HEK293 (cell line): ENCODE measurements around the gene ZC3H15.

Experiments used
- CTCF ChIA-PET: fragments of 350-600 bp; formaldehyde crosslinking; extraction: SDS; loops from one replicate; lab custom pipeline; 2021; ENCODE audit warnings: antibody characterized with exemption; lab: Yijun Ruan, JAX
- POLR2A ChIA-PET: fragments of 300-600 bp; formaldehyde crosslinking; extraction: SDS; loops from one replicate; lab custom pipeline; 2020; ENCODE audit warnings: antibody characterized with exemption, inconsistent platforms; lab: Yijun Ruan, JAX
- H3K27ac ChIP-seq: fragments of 200-500 bp; sonication (Bioruptor generic); 2 replicates; pipeline ENCODE4 v1.5.1; 2014; ENCODE audit warnings: low read depth, low read length, control low read depth, inconsistent platforms; ENCODE audit errors: extremely low read depth
- H3K36me3 ChIP-seq, 2 experiments: fragments of 200-500 bp in 1 of 2; sonication (Bioruptor generic) in 1 of 2; 1 replicate in 1 of 2; 2 replicates in 1 of 2; pipeline ENCODE4 v1.5.1; 2014 to 2017; ENCODE audit warnings: inconsistent platforms in 2 of 2, low read length in 2 of 2; ENCODE audit not compliant: control insufficient read depth in 2 of 2, insufficient read depth in 1 of 2
- H3K4me1 ChIP-seq: fragments of 200-500 bp; sonication (Bioruptor generic); 2 replicates; pipeline ENCODE4 v1.5.1; 2014; ENCODE audit warnings: mild to moderate bottlenecking, low read length, inconsistent platforms; ENCODE audit not compliant: control insufficient read depth, insufficient read depth
- H3K4me3 ChIP-seq: 2 replicates; pipeline ENCODE4 v1.5.1; 2011; ENCODE audit warnings: low read depth, mild to moderate bottlenecking, control low read depth, low read length, moderate library complexity
- H3K9me3 ChIP-seq: fragments of 200-500 bp; sonication (Bioruptor generic); 2 replicates; pipeline ENCODE4 v1.5.1; 2014; ENCODE audit warnings: low read depth, low read length, inconsistent platforms; ENCODE audit not compliant: control insufficient read depth, insufficient read depth
- EGR2 ChIP-seq: fragments of 450-650 bp; formaldehyde crosslinking; IDR thresholded peaks from 2 replicates; pipeline ENCODE4 v1.5.1; 2016; ENCODE audit warnings: low read depth, missing biosample characterization, missing genetic modification characterization
- GLIS1 ChIP-seq: fragments of 450-650 bp; formaldehyde crosslinking; IDR thresholded peaks from 2 replicates; pipeline ENCODE4 v1.5.1; 2016; ENCODE audit warnings: missing biosample characterization, missing genetic modification characterization
- HOXD13 ChIP-seq: sonication (generic); formaldehyde crosslinking; IDR thresholded peaks from 2 replicates; pipeline ENCODE4 v1.8.0; 2022; ENCODE audit warnings: missing genetic modification reagents, borderline replicate concordance
- OSR2 ChIP-seq: fragments of 450-650 bp; formaldehyde crosslinking; IDR thresholded peaks from 2 replicates; pipeline ENCODE4 v1.5.1; 2016; ENCODE audit warnings: missing biosample characterization, missing genetic modification characterization
- OVOL3 ChIP-seq: fragments of 450-650 bp; formaldehyde crosslinking; IDR thresholded peaks from 2 replicates; pipeline ENCODE4 v1.5.1; 2016; ENCODE audit warnings: missing biosample characterization, missing genetic modification characterization
- RBAK ChIP-seq: fragments of 450-650 bp; formaldehyde crosslinking; IDR thresholded peaks from 2 replicates; pipeline ENCODE4 v1.5.1; 2016; ENCODE audit warnings: missing biosample characterization, missing genetic modification characterization
- SCRT2 ChIP-seq: fragments of 450-650 bp; formaldehyde crosslinking; IDR thresholded peaks from 2 replicates; pipeline ENCODE4 v1.5.1; 2016; ENCODE audit warnings: missing biosample characterization, missing genetic modification characterization
- ZNF121 ChIP-seq: fragments of 450-650 bp; formaldehyde crosslinking; IDR thresholded peaks from 2 replicates; pipeline ENCODE4 v1.5.1; 2016; ENCODE audit warnings: missing biosample characterization, missing genetic modification characterization
- ZNF138 ChIP-seq: fragments of 450-650 bp; formaldehyde crosslinking; IDR thresholded peaks from 2 replicates; pipeline ENCODE4 v1.5.1; 2016; ENCODE audit warnings: missing biosample characterization, missing genetic modification characterization, borderline replicate concordance
- ZNF16 ChIP-seq: fragments of 450-650 bp; formaldehyde crosslinking; IDR thresholded peaks from 2 replicates; pipeline ENCODE4 v1.5.1; 2016; ENCODE audit warnings: low read depth, missing biosample characterization, missing genetic modification characterization
- ZNF169 ChIP-seq: fragments of 450-650 bp; formaldehyde crosslinking; IDR thresholded peaks from 2 replicates; pipeline ENCODE4 v1.5.1; 2016; ENCODE audit warnings: missing biosample characterization, missing genetic modification characterization
- ZNF274 ChIP-seq, 2 experiments: fragments of 200-500 bp in 1 of 2; fragments of 450-650 bp in 1 of 2; sonication (Bioruptor generic) in 1 of 2; formaldehyde crosslinking in 1 of 2; IDR thresholded peaks; 2 replicates each; pipeline versions ENCODE4 v1.5.1 to v1.6.1; 2014 to 2016; ENCODE audit warnings: borderline replicate concordance in 1 of 2, inconsistent platforms in 1 of 2, low read length in 1 of 2, missing biosample characterization in 1 of 2, missing genetic modification characterization in 1 of 2
- ZNF341 ChIP-seq: fragments of 450-650 bp; formaldehyde crosslinking; IDR thresholded peaks from 2 replicates; pipeline ENCODE4; 2016; ENCODE audit warnings: low read depth, missing biosample characterization, missing genetic modification characterization
- ZNF37A ChIP-seq: fragments of 450-650 bp; IDR thresholded peaks from 2 replicates; pipeline ENCODE4 v1.5.1; 2018; ENCODE audit warnings: missing biosample characterization, missing genetic modification characterization
- ZNF433 ChIP-seq: fragments of 450-650 bp; formaldehyde crosslinking; IDR thresholded peaks from 2 replicates; pipeline ENCODE4 v1.5.1; 2016; ENCODE audit warnings: missing biosample characterization, missing genetic modification characterization, low read depth
- ZNF549 ChIP-seq: fragments of 450-650 bp; IDR thresholded peaks from 2 replicates; pipeline ENCODE4 v1.5.1; 2018; ENCODE audit warnings: missing biosample characterization, missing genetic modification characterization, mild to moderate bottlenecking, inconsistent platforms, moderate library complexity
- ZNF571 ChIP-seq: fragments of 450-650 bp; formaldehyde crosslinking; IDR thresholded peaks from 2 replicates; pipeline ENCODE4 v1.5.0; 2017; ENCODE audit warnings: missing biosample characterization, missing genetic modification characterization
- ZNF785 ChIP-seq: fragments of 450-650 bp; formaldehyde crosslinking; IDR thresholded peaks from 2 replicates; pipeline ENCODE4 v1.5.1; 2016; ENCODE audit warnings: missing biosample characterization, missing genetic modification characterization
- ZNF791 ChIP-seq: fragments of 450-650 bp; formaldehyde crosslinking; IDR thresholded peaks from 2 replicates; pipeline ENCODE4 v1.5.1; 2016; ENCODE audit warnings: missing biosample characterization, missing genetic modification characterization
- TF ChIP-seq, protein P1 (sequence below): fragments of 450-650 bp; formaldehyde crosslinking; IDR thresholded peaks from 2 replicates; pipeline ENCODE4 v1.5.1; 2016; ENCODE audit warnings: missing biosample characterization, missing genetic modification characterization
- TF ChIP-seq, protein P2 (sequence below): fragments of 450-650 bp; formaldehyde crosslinking; IDR thresholded peaks from 2 replicates; pipeline ENCODE4 v1.5.1; 2016; ENCODE audit warnings: missing biosample characterization, missing genetic modification characterization
- TF ChIP-seq, protein P3 (sequence below): fragments of 450-650 bp; formaldehyde crosslinking; conservative IDR thresholded peaks from 2 replicates; pipeline ENCODE4 v1.5.1; 2016; ENCODE audit warnings: low read depth, missing biosample characterization, missing genetic modification characterization

The ZC3H15 gene

DNA sequence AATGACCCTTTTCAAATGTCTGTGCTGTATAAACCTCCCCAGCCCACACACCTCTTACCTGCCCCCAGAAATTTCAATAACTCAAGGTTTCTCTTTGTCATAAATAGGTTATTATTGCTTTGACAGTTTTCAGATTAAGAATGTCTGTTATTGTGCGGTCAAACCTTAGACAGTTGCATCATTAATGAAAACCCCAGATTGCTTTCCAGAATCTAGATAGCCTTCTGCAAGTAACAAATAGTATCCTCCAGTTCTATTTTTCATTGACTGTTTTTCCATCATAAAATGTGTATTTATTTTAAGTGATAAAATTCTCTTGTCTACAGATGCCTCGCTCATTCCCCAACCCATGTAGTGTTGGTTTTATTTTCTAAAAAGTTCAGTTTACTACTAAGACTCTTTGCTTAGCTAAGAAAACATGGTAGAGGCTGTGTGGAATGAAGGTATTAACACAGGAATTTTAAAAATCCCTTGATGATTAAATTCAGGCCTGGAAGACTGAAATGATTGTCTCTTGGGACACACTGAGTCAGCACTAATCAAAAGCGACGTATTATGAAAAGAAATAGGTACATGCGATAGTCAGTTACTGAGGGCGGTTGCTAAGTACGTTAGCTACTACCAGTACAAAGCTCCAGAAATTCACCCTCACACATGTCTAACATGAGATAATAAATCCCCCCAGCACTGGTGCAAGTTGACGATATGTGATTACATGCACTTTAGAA lies 65.4 kb downstream of the ZC3H15 start (continued):
- no peak for TF ChIP-seq SCRT2 (tag by site-specific recombination)
- TF ChIP-seq HOXD13 (CRISPR knock-in tag) = no peak
- TF ChIP-seq OSR2 (tag by site-specific recombination) = no peak
- no peak for TF ChIP-seq EGR2
- TF ChIP-seq ZNF433 = no peak
- TF ChIP-seq GLIS1 = no peak
- TF ChIP-seq ZNF571 (tag by site-specific recombination) = no peak
- TF ChIP-seq ZNF16 (tag by site-specific recombination) = no peak
- TF ChIP-seq ZNF121 (tag by site-specific recombination) = no peak
- TF ChIP-seq, protein P1, sequence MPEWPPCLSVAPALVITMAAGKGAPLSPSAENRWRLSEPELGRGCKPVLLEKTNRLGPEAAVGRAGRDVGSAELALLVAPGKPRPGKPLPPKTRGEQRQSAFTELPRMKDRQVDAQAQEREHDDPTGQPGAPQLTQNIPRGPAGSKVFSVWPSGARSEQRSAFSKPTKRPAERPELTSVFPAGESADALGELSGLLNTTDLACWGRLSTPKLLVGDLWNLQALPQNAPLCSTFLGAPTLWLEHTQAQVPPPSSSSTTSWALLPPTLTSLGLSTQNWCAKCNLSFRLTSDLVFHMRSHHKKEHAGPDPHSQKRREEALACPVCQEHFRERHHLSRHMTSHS (tag by site-specific recombination) = no peak
- TF ChIP-seq ZNF37A = no peak
- TF ChIP-seq, all 188 proteins: peak for 0

DNA sequence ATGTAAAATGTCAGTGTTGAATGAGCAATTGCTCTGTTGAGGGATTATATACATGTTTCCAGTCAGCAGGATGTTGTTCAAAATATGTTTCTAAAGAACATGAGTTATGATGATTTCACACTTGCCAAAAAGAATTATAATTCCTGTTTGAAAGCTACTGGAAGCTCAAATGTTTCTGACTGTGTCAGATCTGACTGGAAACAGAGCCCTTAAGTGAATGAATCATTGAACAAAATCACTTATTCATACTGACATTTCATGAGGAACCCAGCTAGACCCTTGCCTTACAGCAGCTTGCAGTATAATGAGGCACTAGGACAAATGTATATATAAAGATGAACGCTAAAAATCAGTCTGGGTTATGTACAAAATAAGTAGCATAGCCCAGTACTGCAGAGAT lies 68.4 kb downstream of the ZC3H15 start:
- no peak for TF ChIP-seq ZNF785 (tag by site-specific recombination)
- TF ChIP-seq, protein P2, sequence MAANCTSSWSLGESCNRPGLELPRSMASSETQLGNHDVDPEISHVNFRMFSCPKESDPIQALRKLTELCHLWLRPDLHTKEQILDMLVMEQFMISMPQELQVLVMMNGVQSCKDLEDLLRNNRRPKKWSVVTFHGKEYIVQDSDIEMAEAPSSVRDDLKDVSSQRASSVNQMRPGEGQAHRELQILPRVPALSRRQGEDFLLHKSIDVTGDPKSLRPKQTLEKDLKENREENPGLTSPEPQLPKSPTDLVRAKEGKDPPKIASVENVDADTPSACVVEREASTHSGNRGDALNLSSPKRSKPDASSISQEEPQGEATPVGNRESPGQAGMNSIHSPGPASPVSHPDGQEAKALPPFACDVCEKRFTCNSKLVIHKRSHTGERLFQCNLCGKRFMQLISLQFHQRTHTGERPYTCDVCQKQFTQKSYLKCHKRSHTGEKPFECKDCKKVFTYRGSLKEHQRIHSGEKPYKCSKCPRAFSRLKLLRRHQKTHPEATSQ (tag by site-specific recombination) = no peak
- TF ChIP-seq, protein P3, sequence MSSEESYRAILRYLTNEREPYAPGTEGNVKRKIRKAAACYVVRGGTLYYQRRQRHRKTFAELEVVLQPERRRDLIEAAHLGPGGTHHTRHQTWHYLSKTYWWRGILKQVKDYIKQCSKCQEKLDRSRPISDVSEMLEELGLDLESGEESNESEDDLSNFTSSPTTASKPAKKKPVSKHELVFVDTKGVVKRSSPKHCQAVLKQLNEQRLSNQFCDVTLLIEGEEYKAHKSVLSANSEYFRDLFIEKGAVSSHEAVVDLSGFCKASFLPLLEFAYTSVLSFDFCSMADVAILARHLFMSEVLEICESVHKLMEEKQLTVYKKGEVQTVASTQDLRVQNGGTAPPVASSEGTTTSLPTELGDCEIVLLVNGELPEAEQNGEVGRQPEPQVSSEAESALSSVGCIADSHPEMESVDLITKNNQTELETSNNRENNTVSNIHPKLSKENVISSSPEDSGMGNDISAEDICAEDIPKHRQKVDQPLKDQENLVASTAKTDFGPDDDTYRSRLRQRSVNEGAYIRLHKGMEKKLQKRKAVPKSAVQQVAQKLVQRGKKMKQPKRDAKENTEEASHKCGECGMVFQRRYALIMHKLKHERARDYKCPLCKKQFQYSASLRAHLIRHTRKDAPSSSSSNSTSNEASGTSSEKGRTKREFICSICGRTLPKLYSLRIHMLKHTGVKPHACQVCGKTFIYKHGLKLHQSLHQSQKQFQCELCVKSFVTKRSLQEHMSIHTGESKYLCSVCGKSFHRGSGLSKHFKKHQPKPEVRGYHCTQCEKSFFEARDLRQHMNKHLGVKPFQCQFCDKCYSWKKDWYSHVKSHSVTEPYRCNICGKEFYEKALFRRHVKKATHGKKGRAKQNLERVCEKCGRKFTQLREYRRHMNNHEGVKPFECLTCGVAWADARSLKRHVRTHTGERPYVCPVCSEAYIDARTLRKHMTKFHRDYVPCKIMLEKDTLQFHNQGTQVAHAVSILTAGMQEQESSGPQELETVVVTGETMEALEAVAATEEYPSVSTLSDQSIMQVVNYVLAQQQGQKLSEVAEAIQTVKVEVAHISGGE = no peak
- TF ChIP-seq RBAK = no peak
- no peak for TF ChIP-seq ZNF274 (IDR thresholded peaks at IDR 0.05; ENCODE audit: low read length)
- TF ChIP-seq ZNF274 (tag by site-specific recombination; IDR thresholded peaks at IDR 0.05; ENCODE audit: borderline replicate concordance) = no peak
- TF ChIP-seq OVOL3 (tag by site-specific recombination) = no peak
- no peak for TF ChIP-seq ZNF169 (tag by site-specific recombination)
- no peak for TF ChIP-seq ZNF549
- TF ChIP-seq ZNF341 (tag by site-specific recombination) = no peak
- TF ChIP-seq ZNF138 (tag by site-specific recombination) = no peak
- no peak for TF ChIP-seq ZNF791 (tag by site-specific recombination)
- ChIA-PET POLR2A (interaction anchor here (1.5 to 2.1 kb wide), 2 partner anchors 16 to 35 kb away, joined by 4 to 9 read pairs; partner anchors contain the start of gene ITGAV), CTCF (no interaction called here)
- no peaks in the 10 kb centered on the region for H3K4me1 ChIP-seq
- no peak overlapping the region for H3K27ac ChIP-seq
- no peaks in the 10 kb centered on the region for H3K9me3 ChIP-seq
- H3K36me3 ChIP-seq = no peaks in the 10 kb centered on the region
- no peak overlapping the region for H3K4me3 ChIP-seq
